Measurements from ENCODE around the gene MZF1. TPM values are rescaled to one million over a fixed set of nuclear protein-coding genes. Genes with fewer than 3 reads are reported as not detected.
A peak's percentile ranks its signal among the peaks of the same experiment; 100 is the strongest.

MZF1 gene
- total and polyA plus RNA-seq, 9 of the 15 experiments (the other 6 are each of a cell fraction or from before 2014, with no cell fraction given) = 0.31 to 29.3 (median 11.5) TPM

GRCh38 chr19:58581227-58582141 is 8.3 kb upstream of the MZF1 start (continued):
- TF ChIP-seq USF1 (CRISPR knock-in tag; IDR thresholded peaks at IDR 0.05) = no peak
- TF ChIP-seq TAF7 (tag; IDR thresholded peaks at IDR 0.05) = no peak
- TF ChIP-seq AFF4 (CRISPR knock-in tag; IDR thresholded peaks at IDR 0.05) = peak; percentile 90
- no peak for TF ChIP-seq CHCHD3 (CRISPR knock-in tag; IDR thresholded peaks at IDR 0.05)
- peak; percentile 32 to 47 for TF ChIP-seq NRF1 (conservative IDR thresholded peaks at IDR 0.05 in 1 of 2, IDR thresholded peaks at IDR 0.05 in 1 of 2)
- TF ChIP-seq HMBOX1 (IDR thresholded peaks at IDR 0.05) = peak; percentile 98
- no peak for TF ChIP-seq MCM3 (IDR thresholded peaks at IDR 0.05)
- TF ChIP-seq PCBP2 (IDR thresholded peaks at IDR 0.05; ENCODE audit: low read depth, low read length, poor library complexity, severe bottlenecking) = no peak
- TF ChIP-seq ZC3H8 (IDR thresholded peaks at IDR 0.05) = no peak
- no peak for TF ChIP-seq MECOM (CRISPR knock-in tag; IDR thresholded peaks at IDR 0.05)
- TF ChIP-seq RERE (CRISPR knock-in tag; IDR thresholded peaks at IDR 0.05; ENCODE audit: borderline replicate concordance) = no peak
- peak; percentile 40 for TF ChIP-seq NCOR1 (IDR thresholded peaks at IDR 0.05)
- TF ChIP-seq ATF6 (CRISPR knock-in tag; IDR thresholded peaks at IDR 0.05) = no peak
- peak; percentile 91; the same call in 1 of the 2 replicates for TF ChIP-seq KAT7 (CRISPR knock-in tag; IDR thresholded peaks at IDR 0.05; ENCODE audit: borderline replicate concordance)

Data from K562 (cell line).